GM12878 (cell line): Measurements from ENCODE around the gene DUSP14. TPM values are rescaled to one million over a fixed set of nuclear protein-coding genes. Genes with fewer than 3 reads are reported as not detected.

Experiments used
- ATAC-seq: fragments of 200-7000 bp; cut with Tn5 transposase; 3 replicates; pipeline ENCODE4 v1.9.1; 2020; ENCODE audit warnings: mild to moderate bottlenecking, moderate library complexity
- BruUV-seq: library from RNA; stranded (reverse); fragments of 400-500 nt; replicated peaks from 2 replicates; lab custom pipeline; 2021; lab: Mats Ljungman, UMichigan
- CTCF ChIA-PET: fragments of 300-600 bp; sonication (Branson Sonifier 250); formaldehyde crosslinking; extraction: SDS; loops from one replicate; lab custom pipeline; 2021; ENCODE audit warnings: inconsistent platforms; lab: Yijun Ruan, JAX
- POLR2A ChIA-PET: fragments of 350-600 bp; formaldehyde crosslinking; extraction: SDS; loops from one replicate; lab custom pipeline; 2021; ENCODE audit warnings: inconsistent platforms; lab: Charles Lee
- RAD21 ChIA-PET: fragments of 300-600 bp; sonication (Branson Sonifier 250); formaldehyde crosslinking; loops from one replicate; lab custom pipeline; 2023; ENCODE audit warnings: antibody characterized with exemption; ENCODE audit not compliant: unreplicated experiment; lab: Charles Lee
- SMC1A ChIA-PET: fragments of 300-600 bp; sonication (Branson Sonifier 250); formaldehyde crosslinking; loops from one replicate; lab custom pipeline; 2023; ENCODE audit not compliant: unreplicated experiment, uncharacterized antibody; lab: Charles Lee
- DNase-seq: peaks from one replicate; pipeline ENCODE4 v3.0.0-alpha.2; 2011; ENCODE audit warnings: low read depth, low spot score
- FAIRE-seq: peaks from 3 replicates; lab custom pipeline; 2011; peaks lifted over from hg19 to GRCh38; lab: Jason Lieb, UNC
- H2AFZ ChIP-seq: 2 replicates; pipeline ENCODE4 v1.6.0; 2011; ENCODE audit warnings: low read depth, low read length, control low read depth; ENCODE audit not compliant: control insufficient read depth
- H3K27ac ChIP-seq: 2 replicates; pipeline ENCODE4 v1.5.1; 2011; ENCODE audit warnings: control low read depth; ENCODE audit not compliant: control insufficient read depth, insufficient read depth
- H3K27me3 ChIP-seq, 2 experiments: replicated peaks in 1 of 2; 2 replicates each; pipeline versions ENCODE4 v1.6.0 to v1.6.1; 2011; ENCODE audit warnings: low read length in 1 of 2; ENCODE audit not compliant: control insufficient read depth in 2 of 2, insufficient read depth in 2 of 2
- H3K36me3 ChIP-seq, 2 experiments: 2 replicates each; pipeline ENCODE4 v1.5.1; 2011; ENCODE audit warnings: low read length in 1 of 2; ENCODE audit not compliant: control insufficient read depth in 2 of 2, insufficient read depth in 2 of 2
- H3K4me1 ChIP-seq: 2 replicates; pipeline ENCODE4 v1.6.1; 2011; ENCODE audit warnings: mild to moderate bottlenecking, low read length, moderate library complexity, mixed read lengths; ENCODE audit not compliant: control insufficient read depth, insufficient read depth
- H3K4me2 ChIP-seq: 2 replicates; pipeline ENCODE4 v1.6.0; 2011; ENCODE audit warnings: control low read depth; ENCODE audit not compliant: control insufficient read depth, insufficient read depth
- H3K4me3 ChIP-seq: fragments of 200-600 bp; sonication (generic); 2 replicates; pipeline ENCODE4 v1.5.1; 2016
- H3K79me2 ChIP-seq: 2 replicates; pipeline ENCODE4 v1.6.0; 2011; ENCODE audit warnings: low read length; ENCODE audit not compliant: control insufficient read depth, insufficient read depth
- H3K9ac ChIP-seq: 2 replicates; pipeline ENCODE4 v1.8.0; 2011; ENCODE audit warnings: low read length, control low read depth, mixed read lengths; ENCODE audit not compliant: control insufficient read depth, insufficient read depth
- H3K9me3 ChIP-seq: replicated peaks from 3 replicates; pipeline ENCODE4 v1.5.1; 2011; ENCODE audit warnings: mild to moderate bottlenecking, low read length; ENCODE audit not compliant: control insufficient read depth, insufficient read depth
- H4K20me1 ChIP-seq: 2 replicates; pipeline ENCODE4 v1.6.0; 2011; ENCODE audit not compliant: control insufficient read depth, insufficient read depth
- BMI1 ChIP-seq: fragments of 450-650 bp; IDR thresholded peaks from 2 replicates; pipeline ENCODE4 v1.6.1; 2016; ENCODE audit warnings: mild to moderate bottlenecking, moderate library complexity, borderline replicate concordance
- E2F8 ChIP-seq: fragments of 450-650 bp; IDR thresholded peaks from 2 replicates; pipeline ENCODE4 v1.6.1; 2018; ENCODE audit warnings: mild to moderate bottlenecking, low read depth, moderate library complexity; ENCODE audit not compliant: partially characterized antibody
- EGR1 ChIP-seq, 2 experiments: IDR thresholded peaks; 1 replicate in 1 of 2; 2 replicates in 1 of 2; pipeline ENCODE4 v1.6.1; 2011 to 2012; ENCODE audit warnings: low read depth in 2 of 2, low read length in 2 of 2, borderline replicate concordance in 1 of 2, mild to moderate bottlenecking in 1 of 2, moderate library complexity in 1 of 2
- FOXM1 ChIP-seq: IDR thresholded peaks from 2 replicates; pipeline ENCODE4 v1.6.1; 2012; ENCODE audit warnings: low read depth, mild to moderate bottlenecking, inconsistent platforms, low read length, moderate library complexity
- GABPA ChIP-seq: IDR thresholded peaks from 2 replicates; pipeline ENCODE4 v1.6.1; 2014; ENCODE audit warnings: antibody characterized with exemption, low read depth, mild to moderate bottlenecking, inconsistent platforms
- HDGF ChIP-seq: fragments of 450-650 bp; IDR thresholded peaks from 2 replicates; pipeline ENCODE4 v1.6.1; 2016; ENCODE audit warnings: antibody characterized with exemption
- KDM1A ChIP-seq: fragments of 200-600 bp; sonication (generic); IDR thresholded peaks from 2 replicates; pipeline ENCODE4 v1.6.1; 2016; ENCODE audit warnings: borderline replicate concordance
- POLR2AphosphoS5 ChIP-seq: IDR thresholded peaks from 2 replicates; pipeline ENCODE4 v1.6.1; 2011; ENCODE audit warnings: mild to moderate bottlenecking, low read length, inconsistent platforms
- RB1 ChIP-seq: fragments of 450-650 bp; formaldehyde crosslinking; IDR thresholded peaks from 2 replicates; pipeline ENCODE4 v1.6.1; 2017; ENCODE audit warnings: mild to moderate bottlenecking, borderline replicate concordance
- SRF ChIP-seq, 2 experiments: IDR thresholded peaks; 2 replicates each; pipeline ENCODE4 v1.6.1; 2011; ENCODE audit warnings: low read depth in 2 of 2, low read length in 2 of 2, mild to moderate bottlenecking in 1 of 2, moderate library complexity in 1 of 2
- ZBED1 ChIP-seq: IDR thresholded peaks from 2 replicates; pipeline ENCODE4 v1.6.1; 2016; ENCODE audit warnings: borderline replicate concordance
- ZBTB4 ChIP-seq: fragments of 450-650 bp; formaldehyde crosslinking; IDR thresholded peaks from 2 replicates; pipeline ENCODE4 v1.4.0; 2022; ENCODE audit warnings: mild to moderate bottlenecking, moderate library complexity
- WGBS: methylation state at CpG from one replicate; pipeline ENCODE4 v1.1.6; 2016; ENCODE audit warnings: low lambda C conversion rate; ENCODE audit not compliant: insufficient replicate concordance, insufficient coverage; ENCODE audit errors: missing lambda C conversion rate; 5-methylcytosine and 5-hydroxymethylcytosine counted together
- in situ Hi-C: fragments of 300-500 bp; cut with MboI; formaldehyde crosslinking; loops from 9 replicates; pipeline ENCODE4 v1.14.3; 2018; ENCODE audit warnings: mixed read lengths
- intact Hi-C: fragments of 100-400 bp; cut with micrococcal nuclease; formaldehyde crosslinking; loops from one replicate; pipeline ENCODE4 v1.14.2; 2022; ENCODE audit not compliant: unreplicated experiment
- polyA plus RNA-seq, 11 experiments: library from polyadenylated mRNA; depleted of rRNA in 4 of 11; unstranded in 6 of 11; stranded (reverse) in 5 of 11; fragments of >200 nt; fragmentation: Nextera tagmentation in 4 of 11; fragmentation: Illumina TruSeq in 1 of 11; extraction: Ambion mirVana in 4 of 11; extraction: Trizol in 1 of 11; gene quantifications; 1 replicate in 1 of 11; 2 replicates in 10 of 11; pipeline versions ENCODE4 v1.2.1 to v1.2.3, GENCODE V29; 2011 to 2016; ENCODE audit warnings: inconsistent platforms in 2 of 11, missing spikeins in 2 of 11, low read depth in 1 of 11
- total RNA-seq, 4 experiments: library from RNA; depleted of rRNA in 3 of 4; stranded (reverse); fragments of >200 nt in 3 of 4; fragmentation: Illumina TruSeq in 1 of 4; extraction: Trizol in 1 of 4; gene quantifications; 2 replicates each; pipeline versions ENCODE4 v1.2.1 to v1.2.3, GENCODE V29; 2013 to 2021
- TF ChIP-seq, protein P1 (sequence below): fragments of 450-650 bp; IDR thresholded peaks from 2 replicates; pipeline ENCODE4 v1.6.1; 2017; ENCODE audit warnings: mild to moderate bottlenecking, low read depth, inconsistent platforms; ENCODE audit not compliant: poor library complexity, severe bottlenecking
- TF ChIP-seq, protein P2 (sequence below): fragments of 450-650 bp; conservative IDR thresholded peaks from 2 replicates; pipeline ENCODE4 v1.6.1; 2017; ENCODE audit warnings: mild to moderate bottlenecking, moderate library complexity

The DUSP14 gene
- total and polyA plus RNA-seq, 10 of the 15 experiments (the other 5 are each of a cell fraction or from before 2014, with no cell fraction given), result 14.5 to 36.5 (median 24.4) TPM

DNA sequence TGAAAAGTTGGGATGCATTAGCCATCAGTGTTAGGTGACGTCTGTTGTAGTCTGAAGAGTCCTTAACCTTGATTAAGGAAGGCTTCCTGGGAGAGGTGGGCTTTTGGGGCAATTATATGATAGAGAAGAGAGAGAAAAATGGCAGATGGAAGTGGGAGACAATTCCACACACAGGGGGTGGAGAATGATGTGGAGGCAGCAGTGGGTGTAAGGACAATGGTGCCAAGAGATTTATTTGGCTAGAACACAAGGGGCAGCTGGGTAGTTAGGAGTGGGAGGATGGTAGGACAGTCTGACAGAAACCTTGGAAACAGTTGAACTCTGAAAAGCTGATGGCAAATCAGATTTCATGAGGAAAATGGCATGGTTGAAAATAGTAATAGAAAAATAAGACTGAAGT lies 10.7 kb upstream of the DUSP14 start:
- Histone ChIP-seq H3K36me3 (peaks cover 6 to 21% of the 10 kb centered on the region in 2 experiments; a peak in 3 of 4 replicates), H3K79me2 (no peaks in the 10 kb centered on the region), H4K20me1 (no peaks in the 10 kb centered on the region), H3K9me3 (no peaks in the 10 kb centered on the region), H3K27me3 (no peaks in the 10 kb centered on the region), H3K4me3 (no peak overlapping the region), H3K27ac (no peak overlapping the region), H2AFZ (no peak overlapping the region), H3K4me2 (no peak overlapping the region), H3K4me1 (peaks cover 7% of the 10 kb centered on the region), H3K9ac (no peak overlapping the region)
- WGBS, result 100% methylated on average over 1 of the region's 1 CpG
- ChIA-PET CTCF (no interaction called here), POLR2A (no interaction called here), SMC1A (interaction anchor here (1.8 kb wide), 1 partner anchor 49 kb away, joined by 6 read pairs; no protein-coding TSS in a partner anchor), RAD21 (no interaction called here)
- in situ Hi-C loops (no loop called here), intact Hi-C loops (no loop called here)
- no peak for FAIRE-seq
- no TSS peak for BruUV-seq
- DNase-seq, result no peak
- no peak for ATAC-seq
- no peak for TF ChIP-seq EGR1 (IDR thresholded peaks at IDR 0.05; ENCODE audit: borderline replicate concordance in 1 of 2, low read depth in 2 of 2, low read length in 2 of 2)
- TF ChIP-seq RB1, result no peak
- TF ChIP-seq GABPA, result no peak
- TF ChIP-seq, protein P1, sequence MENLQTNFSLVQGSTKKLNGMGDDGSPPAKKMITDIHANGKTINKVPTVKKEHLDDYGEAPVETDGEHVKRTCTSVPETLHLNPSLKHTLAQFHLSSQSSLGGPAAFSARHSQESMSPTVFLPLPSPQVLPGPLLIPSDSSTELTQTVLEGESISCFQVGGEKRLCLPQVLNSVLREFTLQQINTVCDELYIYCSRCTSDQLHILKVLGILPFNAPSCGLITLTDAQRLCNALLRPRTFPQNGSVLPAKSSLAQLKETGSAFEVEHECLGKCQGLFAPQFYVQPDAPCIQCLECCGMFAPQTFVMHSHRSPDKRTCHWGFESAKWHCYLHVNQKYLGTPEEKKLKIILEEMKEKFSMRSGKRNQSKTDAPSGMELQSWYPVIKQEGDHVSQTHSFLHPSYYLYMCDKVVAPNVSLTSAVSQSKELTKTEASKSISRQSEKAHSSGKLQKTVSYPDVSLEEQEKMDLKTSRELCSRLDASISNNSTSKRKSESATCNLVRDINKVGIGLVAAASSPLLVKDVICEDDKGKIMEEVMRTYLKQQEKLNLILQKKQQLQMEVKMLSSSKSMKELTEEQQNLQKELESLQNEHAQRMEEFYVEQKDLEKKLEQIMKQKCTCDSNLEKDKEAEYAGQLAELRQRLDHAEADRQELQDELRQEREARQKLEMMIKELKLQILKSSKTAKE, result no peak
- no peak for TF ChIP-seq SRF (IDR thresholded peaks at IDR 0.05; ENCODE audit: low read depth in 2 of 2, low read length in 2 of 2)
- no peak for TF ChIP-seq BMI1
- TF ChIP-seq, protein P2, sequence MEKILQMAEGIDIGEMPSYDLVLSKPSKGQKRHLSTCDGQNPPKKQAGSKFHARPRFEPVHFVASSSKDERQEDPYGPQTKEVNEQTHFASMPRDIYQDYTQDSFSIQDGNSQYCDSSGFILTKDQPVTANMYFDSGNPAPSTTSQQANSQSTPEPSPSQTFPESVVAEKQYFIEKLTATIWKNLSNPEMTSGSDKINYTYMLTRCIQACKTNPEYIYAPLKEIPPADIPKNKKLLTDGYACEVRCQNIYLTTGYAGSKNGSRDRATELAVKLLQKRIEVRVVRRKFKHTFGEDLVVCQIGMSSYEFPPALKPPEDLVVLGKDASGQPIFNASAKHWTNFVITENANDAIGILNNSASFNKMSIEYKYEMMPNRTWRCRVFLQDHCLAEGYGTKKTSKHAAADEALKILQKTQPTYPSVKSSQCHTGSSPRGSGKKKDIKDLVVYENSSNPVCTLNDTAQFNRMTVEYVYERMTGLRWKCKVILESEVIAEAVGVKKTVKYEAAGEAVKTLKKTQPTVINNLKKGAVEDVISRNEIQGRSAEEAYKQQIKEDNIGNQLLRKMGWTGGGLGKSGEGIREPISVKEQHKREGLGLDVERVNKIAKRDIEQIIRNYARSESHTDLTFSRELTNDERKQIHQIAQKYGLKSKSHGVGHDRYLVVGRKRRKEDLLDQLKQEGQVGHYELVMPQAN, result no peak
- TF ChIP-seq E2F8, result no peak
- TF ChIP-seq POLR2AphosphoS5, result no peak
- TF ChIP-seq ZBTB4 (CRISPR knock-in tag), result no peak
- no peak for TF ChIP-seq ZBED1
- TF ChIP-seq KDM1A, result no peak
- no peak for TF ChIP-seq HDGF
- TF ChIP-seq FOXM1, result no peak
